ENCODE data around the gene LINGO1. TPM values are rescaled to one million over a fixed set of nuclear protein-coding genes. Genes with fewer than 3 reads are reported as not detected.
A peak's percentile ranks its signal among the peaks of the same experiment; 100 is the strongest.

The LINGO1 gene
- polyA plus RNA-seq, 2 of the 4 experiments (the other 2 are of a cell fraction) = 2.2 to 3.3 TPM

DNA sequence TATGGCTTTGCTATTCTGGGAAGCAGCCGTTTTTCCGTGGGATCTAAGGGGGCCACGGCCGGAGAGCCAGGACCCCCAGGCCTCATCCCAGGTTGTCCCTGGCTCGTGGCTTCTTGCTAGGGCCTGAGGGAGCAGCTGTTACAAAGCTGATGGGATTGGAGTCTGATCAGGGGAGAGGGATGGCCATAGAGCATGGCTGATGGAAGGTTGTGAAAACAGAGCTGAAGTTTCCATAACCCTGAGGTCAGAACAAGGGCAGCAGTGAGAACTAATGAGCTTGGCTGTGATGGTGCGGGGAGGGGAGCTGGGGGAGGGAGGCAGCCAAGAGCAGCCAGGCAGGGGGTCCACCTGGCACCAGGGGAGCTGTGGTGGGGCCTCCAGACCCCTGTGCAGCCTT, 63.0 kb downstream of the LINGO1 start (continued):
- no peak for TF ChIP-seq FOXS1 (CRISPR knock-in tag; IDR thresholded peaks at IDR 0.05)

DNA sequence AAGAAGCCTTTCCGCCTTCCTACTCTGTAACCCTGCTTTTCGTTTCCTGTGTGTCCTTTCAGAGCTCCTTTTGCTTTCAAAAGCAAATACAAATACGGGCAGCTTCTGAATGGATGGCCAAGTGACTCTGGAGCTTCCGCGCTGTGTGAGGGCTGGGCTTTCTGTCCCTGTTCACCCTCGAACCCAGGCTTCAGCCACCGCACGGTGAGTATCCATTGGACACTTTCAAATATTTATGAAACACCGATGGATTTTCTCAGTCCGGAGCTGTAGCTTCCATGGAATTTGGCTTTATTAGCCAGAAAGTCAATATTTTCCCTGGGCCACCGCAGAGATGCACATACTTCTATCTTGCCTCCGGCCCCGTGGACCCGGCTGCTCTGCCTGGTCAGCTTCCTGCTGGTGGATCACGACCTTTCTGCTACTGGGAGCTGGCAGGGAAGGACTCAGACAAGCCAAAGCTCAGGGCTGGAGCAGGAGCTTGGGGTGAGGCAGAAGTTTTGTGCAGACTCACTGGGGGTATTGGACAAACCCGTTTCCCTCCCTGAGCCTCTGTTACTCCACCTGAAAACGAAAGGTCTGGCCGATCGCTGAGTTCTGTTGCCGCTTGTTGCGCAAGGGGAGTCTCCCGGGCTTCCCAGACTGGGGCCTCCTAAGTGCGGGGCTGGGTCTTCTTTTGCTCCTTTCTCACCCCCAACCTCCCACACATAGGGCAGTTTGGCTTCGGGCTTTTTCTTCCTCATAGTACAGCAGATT, 63.6 kb downstream of the LINGO1 start:
- no peak overlapping the region for H3K27ac ChIP-seq
- ATAC-seq (peak in 1 of 2 experiments; percentile 53; a peak in 3 of 6 replicates), FAIRE-seq (no peak), DNase-seq (ENCODE audit: low read depth in 1 of 2, low spot score in 1 of 2) (no peak)
- no peak overlapping the region for H3K4me3 ChIP-seq
- ChIA-PET POLR2A (interaction anchor here (0.6 kb wide), 1 partner anchor 78 kb away, joined by 5 read pairs; no protein-coding TSS in a partner anchor), CTCF (interaction anchor here (0.6 to 11.4 kb wide), 9 partner anchors 9 to 462 kb away, joined by 3 to 70 read pairs (median 4); no protein-coding TSS in a partner anchor)
- TF ChIP-seq HDAC2 (IDR thresholded peaks at IDR 0.05) = no peak
- TF ChIP-seq CEBPB (IDR thresholded peaks at IDR 0.05) = peak in 1 of 2 experiments; percentile 78; a peak in 3 of 4 replicates
- no peaks in the 10 kb centered on the region for H3K4me1 ChIP-seq
- H3K4me2 ChIP-seq = no peak overlapping the region
- 67% methylated on average over 24 of the region's 24 CpGs for WGBS (ENCODE audit: missing lambda C conversion rate)
- H3K9me3 ChIP-seq = no peaks in the 10 kb centered on the region

DNA sequence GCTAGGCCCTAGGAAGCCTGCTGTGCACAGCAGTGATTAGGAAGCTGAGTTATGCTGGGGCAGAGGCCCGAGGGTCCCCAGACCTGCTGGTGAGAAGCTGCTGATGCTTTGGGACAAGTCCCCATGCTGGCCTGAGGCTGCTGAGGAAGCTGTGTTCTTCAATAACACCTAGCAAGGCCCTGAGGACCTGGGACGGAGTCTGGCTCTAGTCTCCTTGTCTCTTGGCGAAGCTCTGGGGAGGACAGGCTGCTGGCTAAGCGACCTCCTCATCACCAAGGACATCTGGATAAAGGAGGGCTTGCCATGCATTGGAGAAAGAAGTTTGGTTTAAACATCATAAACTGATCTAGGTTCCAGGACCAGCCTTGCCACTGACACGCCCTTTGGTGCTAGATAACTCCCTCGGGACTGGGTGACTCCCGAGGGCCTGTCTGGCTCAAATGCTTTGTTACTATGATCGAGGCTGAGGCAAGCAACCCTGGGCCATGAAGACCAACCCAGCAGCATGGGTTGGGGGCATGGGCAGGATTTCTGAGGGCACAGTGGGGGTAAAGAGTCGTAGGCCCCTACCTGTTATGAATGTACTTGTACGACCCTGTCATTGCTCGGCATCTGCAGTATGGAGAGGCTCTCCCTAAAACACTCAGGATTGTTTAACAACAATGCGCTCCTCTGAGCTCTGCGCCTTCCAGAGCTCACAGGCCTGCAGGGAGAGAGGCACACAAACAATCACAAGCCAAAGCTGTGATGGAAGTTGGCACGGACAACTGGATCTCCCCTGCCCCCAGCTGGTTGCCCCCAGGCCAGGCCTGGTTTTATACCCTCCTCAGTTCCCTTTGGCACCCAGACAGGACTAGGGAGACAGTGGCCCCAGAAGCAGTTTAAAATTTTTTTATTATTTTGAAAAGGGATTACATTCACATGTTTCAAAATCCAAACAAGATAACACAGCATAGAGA, 64.4 kb downstream of the LINGO1 start:
- Histone ChIP-seq H3K4me1 (no peaks in the 10 kb centered on the region), H3K9me3 (no peaks in the 10 kb centered on the region), H3K27ac (no peak overlapping the region), H3K4me3 (no peak overlapping the region), H3K4me2 (no peak overlapping the region)
- DNase-seq (ENCODE audit: low read depth in 1 of 2, low spot score in 1 of 2) (no peak), ATAC-seq (peak in 1 of 2 experiments; percentile 11; a peak in 1 of 6 replicates), FAIRE-seq (no peak)
- ChIA-PET POLR2A (interaction anchor here (0.6 kb wide), 1 partner anchor 78 kb away, joined by 5 read pairs; no protein-coding TSS in a partner anchor), CTCF (interaction anchor here (0.6 to 11.4 kb wide), 10 partner anchors 8 to 461 kb away, joined by 3 to 70 read pairs (median 4); no protein-coding TSS in a partner anchor)
- no peak for TF ChIP-seq NPAS2 (CRISPR knock-in tag; IDR thresholded peaks at IDR 0.05; ENCODE audit: borderline replicate concordance)
- TF ChIP-seq, protein P1, sequence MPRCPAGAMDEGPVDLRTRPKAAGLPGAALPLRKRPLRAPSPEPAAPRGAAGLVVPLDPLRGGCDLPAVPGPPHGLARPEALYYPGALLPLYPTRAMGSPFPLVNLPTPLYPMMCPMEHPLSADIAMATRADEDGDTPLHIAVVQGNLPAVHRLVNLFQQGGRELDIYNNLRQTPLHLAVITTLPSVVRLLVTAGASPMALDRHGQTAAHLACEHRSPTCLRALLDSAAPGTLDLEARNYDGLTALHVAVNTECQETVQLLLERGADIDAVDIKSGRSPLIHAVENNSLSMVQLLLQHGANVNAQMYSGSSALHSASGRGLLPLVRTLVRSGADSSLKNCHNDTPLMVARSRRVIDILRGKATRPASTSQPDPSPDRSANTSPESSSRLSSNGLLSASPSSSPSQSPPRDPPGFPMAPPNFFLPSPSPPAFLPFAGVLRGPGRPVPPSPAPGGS (IDR thresholded peaks at IDR 0.05) = no peak
- no peak for TF ChIP-seq ZFP36 (IDR thresholded peaks at IDR 0.05; ENCODE audit: borderline replicate concordance, partially characterized antibody)
- no peak for TF ChIP-seq FOXS1 (CRISPR knock-in tag; IDR thresholded peaks at IDR 0.05)
- no peak for TF ChIP-seq GATA3 (IDR thresholded peaks at IDR 0.05; ENCODE audit: borderline replicate concordance)
- no peak for TF ChIP-seq MAZ (IDR thresholded peaks at IDR 0.05; ENCODE audit: borderline replicate concordance, low read depth, low read length)
- TF ChIP-seq, protein P2, sequence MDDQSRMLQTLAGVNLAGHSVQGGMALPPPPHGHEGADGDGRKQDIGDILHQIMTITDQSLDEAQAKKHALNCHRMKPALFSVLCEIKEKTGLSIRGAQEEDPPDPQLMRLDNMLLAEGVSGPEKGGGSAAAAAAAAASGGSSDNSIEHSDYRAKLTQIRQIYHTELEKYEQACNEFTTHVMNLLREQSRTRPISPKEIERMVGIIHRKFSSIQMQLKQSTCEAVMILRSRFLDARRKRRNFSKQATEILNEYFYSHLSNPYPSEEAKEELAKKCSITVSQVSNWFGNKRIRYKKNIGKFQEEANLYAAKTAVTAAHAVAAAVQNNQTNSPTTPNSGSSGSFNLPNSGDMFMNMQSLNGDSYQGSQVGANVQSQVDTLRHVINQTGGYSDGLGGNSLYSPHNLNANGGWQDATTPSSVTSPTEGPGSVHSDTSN (IDR thresholded peaks at IDR 0.05) = no peak
- no peak for TF ChIP-seq CEBPB (IDR thresholded peaks at IDR 0.05)
- WGBS (ENCODE audit: missing lambda C conversion rate) = 84% methylated on average over 14 of the region's 14 CpGs

DNA sequence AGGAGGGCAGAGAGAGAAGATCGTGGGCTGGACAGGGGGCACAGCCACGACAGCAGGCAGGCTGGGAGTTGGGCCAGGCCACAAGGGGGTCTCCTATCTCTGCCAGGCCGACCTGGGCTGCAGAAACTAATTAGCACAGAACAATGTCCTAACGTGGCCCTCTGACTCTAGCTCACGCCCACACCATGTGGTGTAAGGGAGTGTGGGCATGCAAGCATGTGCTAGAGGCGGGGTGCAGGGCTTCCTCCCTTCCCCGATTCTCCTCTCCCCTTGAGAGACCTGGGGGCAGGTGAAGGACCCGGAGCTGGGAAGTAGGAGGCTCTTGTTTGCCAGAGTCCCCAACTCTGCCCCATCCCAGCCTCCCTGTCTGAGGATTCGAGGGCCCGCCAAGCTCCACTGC, 65.5 kb downstream of the LINGO1 start:
- Histone ChIP-seq H3K4me2 (no peak overlapping the region), H3K4me3 (no peak overlapping the region), H3K9me3 (no peaks in the 10 kb centered on the region), H3K27ac (no peak overlapping the region), H3K4me1 (no peaks in the 10 kb centered on the region)
- DNase-seq (ENCODE audit: low read depth in 1 of 2, low spot score in 1 of 2) (no peak), ATAC-seq (no peak), FAIRE-seq (no peak)
- ChIA-PET CTCF (interaction anchor here (0.5 to 11.4 kb wide), 4 partner anchors 9 to 278 kb away, joined by 4 to 70 read pairs (median 4); no protein-coding TSS in a partner anchor), POLR2A (no interaction called here)
- no peak for TF ChIP-seq CBX2 (IDR thresholded peaks at IDR 0.05; ENCODE audit: borderline replicate concordance, low read depth)
- TF ChIP-seq, protein P3, sequence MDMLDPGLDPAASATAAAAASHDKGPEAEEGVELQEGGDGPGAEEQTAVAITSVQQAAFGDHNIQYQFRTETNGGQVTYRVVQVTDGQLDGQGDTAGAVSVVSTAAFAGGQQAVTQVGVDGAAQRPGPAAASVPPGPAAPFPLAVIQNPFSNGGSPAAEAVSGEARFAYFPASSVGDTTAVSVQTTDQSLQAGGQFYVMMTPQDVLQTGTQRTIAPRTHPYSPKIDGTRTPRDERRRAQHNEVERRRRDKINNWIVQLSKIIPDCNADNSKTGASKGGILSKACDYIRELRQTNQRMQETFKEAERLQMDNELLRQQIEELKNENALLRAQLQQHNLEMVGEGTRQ (IDR thresholded peaks at IDR 0.05) = no peak
- TF ChIP-seq EHF (CRISPR knock-in tag; IDR thresholded peaks at IDR 0.05) = no peak
- WGBS (ENCODE audit: missing lambda C conversion rate) = 67% methylated on average over 10 of the region's 10 CpGs
